Astrocyte of the cerebellum (primary cell): ENCODE measurements around the gene PRTN3.

Source experiments
- DNase-seq: peaks from one replicate; pipeline ENCODE4 v3.0.0-alpha.2; 2011; ENCODE audit warnings: low read depth
- H3K4me3 ChIP-seq: 2 replicates; pipeline ENCODE4 v1.5.1; 2011; ENCODE audit warnings: mild to moderate bottlenecking, low read depth, low read length, moderate library complexity
- in situ Hi-C: cut with HindIII; loops from 2 replicates; pipeline ENCODE4 v1.10.0; 2017; ENCODE audit warnings: low sequenced_read_pairs
- TF ChIP-seq, protein P1 (sequence below): IDR thresholded peaks from 2 replicates; pipeline ENCODE4 v1.5.1; 2012; ENCODE audit warnings: low read length, low read depth, moderate library complexity, mild to moderate bottlenecking; ENCODE audit errors: missing control alignments

The PRTN3 gene

DNA sequence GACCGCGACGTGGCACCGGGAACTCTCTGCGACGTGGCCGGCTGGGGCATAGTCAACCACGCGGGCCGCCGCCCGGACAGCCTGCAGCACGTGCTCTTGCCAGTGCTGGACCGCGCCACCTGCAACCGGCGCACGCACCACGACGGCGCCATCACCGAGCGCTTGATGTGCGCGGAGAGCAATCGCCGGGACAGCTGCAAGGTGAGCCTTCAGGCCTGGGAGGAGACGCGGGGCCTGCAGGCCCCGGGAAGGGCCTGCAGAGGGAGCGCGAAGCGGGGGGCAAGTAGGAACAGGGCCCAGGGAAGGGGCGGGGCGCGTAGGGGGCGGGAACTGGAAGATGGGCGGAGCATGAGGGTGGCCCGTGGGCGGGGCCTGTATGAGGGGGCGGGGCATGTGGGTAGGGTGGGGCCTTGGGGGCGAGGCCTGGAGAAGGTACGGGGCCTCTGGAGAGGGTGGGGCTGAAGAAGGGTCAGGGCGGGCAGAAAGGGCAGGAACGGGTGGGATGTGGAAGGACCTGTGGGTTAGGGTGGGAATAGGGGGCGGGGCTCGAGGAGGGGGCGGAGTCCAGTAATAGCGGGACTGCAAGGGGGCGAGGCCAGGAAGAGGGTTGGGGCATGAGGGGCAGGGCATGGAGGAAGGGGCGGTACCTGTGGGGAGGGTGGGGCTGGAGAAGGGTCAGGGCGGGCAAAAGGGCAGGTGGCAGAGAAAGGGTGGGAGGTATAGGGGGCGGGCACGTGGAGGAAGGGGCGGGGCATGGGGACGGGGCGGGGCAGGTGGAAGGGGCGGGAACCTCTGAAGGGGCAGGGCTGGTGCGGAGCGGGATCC lies 21.2 kb downstream of the PRTN3 start:
- H3K4me3 ChIP-seq = no peak overlapping the region
- in situ Hi-C loops = no loop called here
- DNase-seq = no peak
- TF ChIP-seq, protein P1, sequence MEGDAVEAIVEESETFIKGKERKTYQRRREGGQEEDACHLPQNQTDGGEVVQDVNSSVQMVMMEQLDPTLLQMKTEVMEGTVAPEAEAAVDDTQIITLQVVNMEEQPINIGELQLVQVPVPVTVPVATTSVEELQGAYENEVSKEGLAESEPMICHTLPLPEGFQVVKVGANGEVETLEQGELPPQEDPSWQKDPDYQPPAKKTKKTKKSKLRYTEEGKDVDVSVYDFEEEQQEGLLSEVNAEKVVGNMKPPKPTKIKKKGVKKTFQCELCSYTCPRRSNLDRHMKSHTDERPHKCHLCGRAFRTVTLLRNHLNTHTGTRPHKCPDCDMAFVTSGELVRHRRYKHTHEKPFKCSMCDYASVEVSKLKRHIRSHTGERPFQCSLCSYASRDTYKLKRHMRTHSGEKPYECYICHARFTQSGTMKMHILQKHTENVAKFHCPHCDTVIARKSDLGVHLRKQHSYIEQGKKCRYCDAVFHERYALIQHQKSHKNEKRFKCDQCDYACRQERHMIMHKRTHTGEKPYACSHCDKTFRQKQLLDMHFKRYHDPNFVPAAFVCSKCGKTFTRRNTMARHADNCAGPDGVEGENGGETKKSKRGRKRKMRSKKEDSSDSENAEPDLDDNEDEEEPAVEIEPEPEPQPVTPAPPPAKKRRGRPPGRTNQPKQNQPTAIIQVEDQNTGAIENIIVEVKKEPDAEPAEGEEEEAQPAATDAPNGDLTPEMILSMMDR = no peak

DNA sequence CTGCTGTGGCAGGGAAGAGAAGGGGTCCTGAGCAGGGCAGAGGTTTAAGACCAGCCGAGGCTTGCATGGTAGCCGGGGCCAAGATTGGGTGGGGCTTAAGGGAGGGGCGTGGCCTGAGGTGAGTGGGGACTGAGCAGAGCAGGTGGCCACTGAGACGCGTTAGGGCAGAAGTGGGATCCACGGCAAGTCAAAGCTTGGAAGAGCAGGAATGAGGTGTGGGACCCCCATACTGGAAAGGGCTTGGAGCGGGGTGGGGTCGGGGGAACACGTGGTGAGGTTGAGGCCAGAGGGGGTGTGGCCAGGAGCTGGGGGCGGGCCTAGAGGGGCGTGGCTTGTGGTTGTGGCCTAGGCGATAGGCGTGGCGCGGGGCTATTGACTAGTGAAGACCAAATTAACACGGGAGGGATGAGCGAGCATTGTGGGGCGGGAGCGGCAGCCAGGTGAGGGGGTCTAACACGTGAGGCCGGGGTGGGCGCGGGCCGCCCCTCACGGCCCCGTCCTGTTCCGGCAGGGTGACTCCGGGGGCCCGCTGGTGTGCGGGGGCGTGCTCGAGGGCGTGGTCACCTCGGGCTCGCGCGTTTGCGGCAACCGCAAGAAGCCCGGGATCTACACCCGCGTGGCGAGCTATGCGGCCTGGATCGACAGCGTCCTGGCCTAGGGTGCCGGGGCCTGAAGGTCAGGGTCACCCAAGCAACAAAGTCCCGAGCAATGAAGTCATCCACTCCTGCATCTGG lies 21.9 kb downstream of the PRTN3 start:
- no peak for DNase-seq
- TF ChIP-seq, protein P1 = no peak
- in situ Hi-C loops = no loop called here
- no peak overlapping the region for H3K4me3 ChIP-seq

DNA sequence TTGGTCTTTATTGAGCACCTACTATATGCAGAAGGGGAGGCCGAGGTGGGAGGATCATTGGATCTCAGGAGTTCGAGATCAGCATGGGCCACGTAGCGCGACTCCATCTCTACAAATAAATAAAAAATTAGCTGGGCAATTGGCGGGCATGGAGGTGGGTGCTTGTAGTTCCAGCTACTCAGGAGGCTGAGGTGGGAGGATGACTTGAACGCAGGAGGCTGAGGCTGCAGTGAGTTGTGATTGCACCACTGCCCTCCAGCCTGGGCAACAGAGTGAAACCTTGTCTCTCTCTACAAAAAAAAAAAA lies 22.5 kb downstream of the PRTN3 start:
- no peak overlapping the region for H3K4me3 ChIP-seq
- DNase-seq = no peak
- in situ Hi-C loops = no loop called here
- TF ChIP-seq, protein P1 = no peak

DNA sequence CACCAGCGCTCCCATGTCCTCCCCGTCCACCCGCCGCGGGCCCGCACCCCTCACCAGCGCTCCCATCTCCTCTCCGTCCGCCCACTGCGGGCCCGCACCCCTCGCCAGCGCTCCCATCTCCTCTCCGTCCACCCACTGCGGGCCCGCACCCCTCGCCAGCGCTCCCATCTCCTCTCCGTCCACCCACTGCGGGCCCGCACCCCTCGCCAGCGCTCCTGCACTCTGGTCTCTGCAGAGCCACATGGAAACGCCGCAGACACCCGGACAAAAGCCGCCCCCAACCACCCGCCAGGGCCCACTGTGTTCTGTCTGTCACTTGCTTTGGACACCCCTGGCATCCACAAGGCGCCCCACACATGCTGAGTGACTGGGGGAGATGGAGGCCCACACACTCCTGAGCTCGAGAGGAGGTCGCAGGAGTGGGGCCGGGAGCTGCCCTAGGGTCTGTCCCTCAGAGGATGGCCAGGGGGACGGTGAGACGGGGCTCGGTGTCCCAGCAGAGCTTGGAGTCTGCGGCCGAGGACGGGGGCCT lies 26.0 kb downstream of the PRTN3 start:
- TF ChIP-seq, protein P1 = no peak
- H3K4me3 ChIP-seq = no peak overlapping the region
- DNase-seq = no peak
- in situ Hi-C loops = no loop called here

DNA sequence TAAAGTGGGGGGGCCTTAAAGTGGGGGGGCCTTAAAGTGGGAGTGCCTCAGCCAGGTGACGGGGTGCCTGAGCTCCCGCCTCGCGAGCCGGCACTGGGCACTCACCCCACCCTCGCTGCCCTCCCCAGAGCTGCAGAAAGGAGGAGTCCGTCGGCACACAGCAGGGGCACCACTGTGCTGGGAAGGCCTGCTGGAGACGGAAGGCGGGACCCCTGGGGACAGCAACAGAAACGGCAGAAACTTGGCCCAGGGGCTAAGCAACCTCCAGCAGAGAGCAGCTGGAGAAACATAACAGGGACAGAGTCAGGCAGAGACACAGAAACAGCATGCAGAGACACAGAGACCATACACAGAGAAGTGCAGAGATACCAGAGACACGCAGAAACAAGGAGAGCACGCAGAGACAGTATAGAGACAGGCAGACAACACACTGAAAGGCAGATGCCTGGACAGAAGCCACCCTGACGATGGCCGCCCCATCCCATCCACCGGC lies 26.5 kb downstream of the PRTN3 start:
- H3K4me3 ChIP-seq = no peak overlapping the region
- in situ Hi-C loops = no loop called here
- no peak for DNase-seq
- TF ChIP-seq, protein P1 = no peak

DNA sequence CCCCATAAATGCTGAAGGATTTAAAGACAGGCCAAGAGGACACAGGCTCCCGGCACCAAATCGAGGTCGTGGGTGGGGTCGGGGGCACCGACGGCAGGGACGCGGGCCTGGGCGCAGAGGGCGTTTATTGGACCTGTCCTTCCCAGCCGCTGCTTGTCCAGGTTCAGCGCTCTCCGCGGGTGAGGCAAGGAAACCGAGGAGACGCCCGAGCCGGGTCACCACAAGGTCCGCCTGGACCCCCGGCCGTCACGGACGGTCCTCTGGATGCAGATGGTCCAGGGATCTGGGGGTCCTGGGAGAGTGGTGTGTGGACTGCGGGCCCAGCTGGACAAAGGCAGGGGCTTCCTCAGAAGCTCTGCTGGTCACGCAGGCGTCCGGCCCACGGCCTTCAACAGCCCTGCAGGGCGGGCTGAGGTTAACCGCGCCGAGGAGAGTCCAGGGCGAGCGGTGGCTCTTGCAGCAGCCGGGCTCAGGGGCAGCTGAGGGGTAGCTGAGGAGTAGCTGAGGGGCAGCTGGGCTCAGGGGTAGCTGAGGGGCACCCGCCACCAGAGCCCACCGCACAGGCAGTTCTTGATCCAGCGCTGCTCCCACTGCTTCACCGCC lies 27.2 kb downstream of the PRTN3 start:
- no peak overlapping the region for H3K4me3 ChIP-seq
- DNase-seq = no peak
- TF ChIP-seq, protein P1 = no peak
- in situ Hi-C loops = no loop called here
